ENCODE data around the gene UXT.
"Not testable (repeated sequence)": the region's sequence is repeated elsewhere in the genome, so short reads cannot be mapped to it uniquely, and the experiment has no call there.

UXT gene

DNA sequence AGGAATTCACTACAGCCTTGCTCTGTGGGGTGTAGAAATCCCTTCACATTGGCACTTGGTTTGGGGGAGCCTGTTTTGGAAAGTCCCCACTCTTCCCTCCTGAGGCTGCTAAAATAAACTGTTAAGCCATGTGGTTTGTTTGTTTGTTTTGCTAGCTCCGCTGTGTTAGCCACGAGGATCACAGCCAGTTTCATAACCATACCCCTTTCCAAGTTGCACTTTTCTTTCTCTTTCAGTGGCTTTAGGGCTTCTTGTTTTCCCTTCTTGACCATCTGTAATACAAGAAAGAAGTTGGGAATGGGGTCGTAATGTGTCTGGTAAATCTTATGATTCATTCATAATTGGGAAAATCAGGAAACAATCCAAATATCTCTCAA is 24.8 kb upstream of the UXT start:
- TF ChIP-seq, protein P1, sequence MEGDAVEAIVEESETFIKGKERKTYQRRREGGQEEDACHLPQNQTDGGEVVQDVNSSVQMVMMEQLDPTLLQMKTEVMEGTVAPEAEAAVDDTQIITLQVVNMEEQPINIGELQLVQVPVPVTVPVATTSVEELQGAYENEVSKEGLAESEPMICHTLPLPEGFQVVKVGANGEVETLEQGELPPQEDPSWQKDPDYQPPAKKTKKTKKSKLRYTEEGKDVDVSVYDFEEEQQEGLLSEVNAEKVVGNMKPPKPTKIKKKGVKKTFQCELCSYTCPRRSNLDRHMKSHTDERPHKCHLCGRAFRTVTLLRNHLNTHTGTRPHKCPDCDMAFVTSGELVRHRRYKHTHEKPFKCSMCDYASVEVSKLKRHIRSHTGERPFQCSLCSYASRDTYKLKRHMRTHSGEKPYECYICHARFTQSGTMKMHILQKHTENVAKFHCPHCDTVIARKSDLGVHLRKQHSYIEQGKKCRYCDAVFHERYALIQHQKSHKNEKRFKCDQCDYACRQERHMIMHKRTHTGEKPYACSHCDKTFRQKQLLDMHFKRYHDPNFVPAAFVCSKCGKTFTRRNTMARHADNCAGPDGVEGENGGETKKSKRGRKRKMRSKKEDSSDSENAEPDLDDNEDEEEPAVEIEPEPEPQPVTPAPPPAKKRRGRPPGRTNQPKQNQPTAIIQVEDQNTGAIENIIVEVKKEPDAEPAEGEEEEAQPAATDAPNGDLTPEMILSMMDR (IDR thresholded peaks at IDR 0.05; ENCODE audit: low read depth, low read length): no peak
- no peak overlapping the region for H3K4me3 ChIP-seq (ENCODE audit: low read depth, low read length)

DNA sequence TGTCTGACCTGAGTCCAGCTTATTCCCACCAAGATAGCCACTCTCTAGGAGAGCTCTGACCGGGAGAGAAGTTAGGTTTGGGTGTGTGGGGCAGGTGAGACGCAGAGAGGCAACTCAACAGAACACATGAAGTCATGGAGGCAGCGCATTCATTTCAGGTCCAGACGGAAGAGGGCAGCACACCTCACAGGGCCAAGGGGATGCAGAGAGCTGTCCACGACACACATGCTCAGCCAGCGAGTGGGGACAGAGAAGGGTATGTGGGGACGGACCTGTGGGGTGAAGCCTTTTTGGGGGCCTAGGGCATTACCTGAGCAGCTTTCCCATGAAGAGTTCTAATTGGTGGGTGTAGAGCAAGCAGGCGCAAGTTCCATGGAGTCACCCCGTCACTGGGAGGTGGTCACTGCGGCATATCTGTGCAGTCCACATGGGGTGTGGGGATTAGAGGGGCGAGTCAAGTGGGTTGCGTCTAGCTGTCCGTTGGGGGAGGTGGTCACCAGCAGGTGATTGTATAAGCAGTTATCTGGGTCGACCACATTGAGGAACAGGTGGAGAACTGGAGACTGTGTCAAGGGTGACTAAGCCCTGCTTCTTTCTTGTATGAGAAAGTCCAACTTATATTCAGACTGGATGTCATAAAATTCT is 24.3 kb upstream of the UXT start:
- TF ChIP-seq, protein P1 (IDR thresholded peaks at IDR 0.05; ENCODE audit: low read depth, low read length): no peak
- H3K4me3 ChIP-seq (ENCODE audit: low read depth, low read length): no peak overlapping the region

DNA sequence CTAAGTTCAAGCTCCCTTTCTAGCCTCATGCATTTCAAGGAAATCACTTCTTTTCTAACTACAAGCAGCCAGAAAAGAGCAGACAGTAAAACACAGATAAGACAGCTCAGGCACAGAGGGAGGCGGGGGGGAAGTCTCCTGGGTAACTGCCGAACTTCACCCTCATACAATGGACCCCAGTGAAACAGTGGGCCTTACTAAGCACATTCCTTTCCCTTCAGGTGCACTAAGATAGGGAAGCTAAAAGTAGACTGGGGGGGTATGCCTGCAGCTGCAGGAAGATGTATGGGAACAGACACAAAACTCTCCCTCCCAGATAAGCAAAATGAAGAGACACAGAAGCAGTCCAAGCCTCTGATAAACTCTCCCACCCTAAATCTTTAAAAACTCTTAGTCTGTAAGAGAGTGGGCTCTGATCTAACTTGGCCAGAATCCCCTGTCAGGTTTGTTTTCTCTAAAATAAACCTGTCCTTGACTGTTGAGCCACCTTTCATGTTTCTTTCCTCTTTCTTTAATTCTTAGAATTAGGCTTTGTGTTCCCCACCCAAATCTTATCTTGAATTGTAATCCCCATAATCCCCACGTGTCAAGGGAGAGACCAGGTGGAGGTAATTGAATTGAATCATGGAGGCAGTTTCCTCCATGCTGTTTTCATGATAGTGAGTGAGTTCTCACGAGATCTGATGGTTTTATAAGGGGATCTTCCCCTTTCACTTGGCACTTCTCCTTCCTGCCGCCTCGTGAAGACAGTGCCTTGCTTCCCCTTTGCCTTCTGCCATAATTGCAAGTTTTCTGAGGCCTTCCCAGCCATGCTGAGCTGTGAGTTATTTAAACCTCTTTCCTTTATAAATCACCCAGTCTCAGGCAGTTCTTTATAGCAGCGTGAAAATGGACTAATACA is 17.2 kb upstream of the UXT start:
- not testable (repeated sequence) for H3K4me3 ChIP-seq (ENCODE audit: low read depth, low read length)

DNA sequence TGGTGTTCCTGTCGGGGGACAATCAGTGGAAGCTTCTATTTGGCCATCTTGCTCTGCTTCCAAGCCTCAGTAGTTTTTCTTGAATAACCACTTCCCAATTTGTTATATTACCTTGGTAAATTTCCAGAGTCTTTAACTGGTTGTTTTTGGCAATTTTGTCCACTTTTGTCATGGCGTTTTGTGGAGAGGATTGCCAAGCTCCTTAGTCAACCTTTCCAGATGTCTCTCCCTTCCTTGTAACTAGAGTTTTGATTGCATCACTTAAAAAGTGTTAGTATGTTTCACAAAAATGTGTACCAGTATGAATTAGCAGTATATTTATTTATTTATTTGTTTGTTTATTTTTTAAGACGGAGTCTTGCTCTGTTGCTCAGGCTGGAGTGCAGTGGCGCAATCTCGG is 15.8 kb upstream of the UXT start:
- no peak overlapping the region for H3K4me3 ChIP-seq (ENCODE audit: low read depth, low read length)
- TF ChIP-seq, protein P1 (IDR thresholded peaks at IDR 0.05; ENCODE audit: low read depth, low read length): no peak

DNA sequence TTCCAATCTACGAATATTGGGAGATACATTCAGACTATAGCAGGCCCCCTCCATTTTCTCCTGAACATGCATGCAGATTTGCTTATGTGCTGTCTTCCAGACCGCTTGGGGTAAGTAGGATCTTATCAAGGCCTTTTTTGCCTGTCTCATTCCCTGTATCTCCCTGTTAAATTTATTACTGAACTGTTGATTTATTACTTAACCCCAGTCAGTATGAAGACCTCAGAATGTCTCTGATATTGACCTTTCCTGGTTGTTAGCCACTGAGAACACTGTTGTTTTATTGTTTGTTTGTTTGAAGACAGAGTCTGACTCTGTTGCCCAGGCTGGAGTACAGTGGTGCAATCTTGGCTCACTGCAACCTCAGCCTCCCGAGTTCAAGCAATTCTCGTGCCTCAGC is 6.8 kb upstream of the UXT start:
- H3K4me3 ChIP-seq (ENCODE audit: low read depth, low read length): not testable (repeated sequence)

DNA sequence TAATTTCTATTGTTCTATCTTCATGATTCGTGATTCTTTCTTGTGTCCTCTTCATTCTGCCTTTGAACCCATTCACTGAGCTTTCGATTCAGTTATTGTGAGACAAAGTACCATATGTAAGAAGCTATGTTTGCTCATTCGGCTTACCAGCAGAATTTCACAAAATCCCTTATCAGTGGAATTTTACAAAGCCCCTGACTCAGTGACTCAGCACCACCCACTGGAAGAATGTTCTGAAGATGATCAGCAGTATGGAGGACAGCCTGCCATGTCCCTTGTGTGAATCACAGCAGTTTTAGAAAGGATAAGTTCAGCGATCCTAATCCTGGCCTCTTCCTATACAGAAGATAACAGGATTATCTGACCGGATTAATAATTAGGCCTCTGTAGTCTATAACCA is 5.8 kb upstream of the UXT start:
- TF ChIP-seq, protein P1 (IDR thresholded peaks at IDR 0.05; ENCODE audit: low read depth, low read length): no peak
- H3K4me3 ChIP-seq (ENCODE audit: low read depth, low read length): no peak overlapping the region

DNA sequence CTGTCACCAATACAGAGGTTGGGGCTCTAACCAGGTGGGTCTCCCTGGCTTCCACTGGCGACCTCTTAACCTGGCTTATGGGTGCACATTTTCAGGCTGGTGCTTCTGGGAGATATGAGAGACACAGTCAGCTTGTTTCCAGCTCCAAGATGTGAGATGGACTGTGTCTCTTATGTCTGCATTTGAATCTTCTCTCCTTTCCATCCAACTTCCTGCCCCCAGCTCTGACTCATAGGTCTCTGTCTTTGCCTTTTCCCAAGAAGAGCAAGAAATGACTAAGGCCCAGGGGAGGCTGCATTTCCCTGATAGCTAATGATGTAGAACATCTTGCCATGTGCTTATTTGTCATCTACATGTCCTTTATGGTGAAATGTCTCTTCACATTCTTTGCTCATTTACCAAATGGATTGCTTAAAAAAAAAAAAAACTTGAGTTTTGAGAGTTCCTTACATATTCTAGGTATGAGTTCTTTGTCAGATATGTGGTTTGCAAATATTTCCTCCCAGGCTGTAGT is 3.2 kb upstream of the UXT start:
- TF ChIP-seq, protein P1 (IDR thresholded peaks at IDR 0.05; ENCODE audit: low read depth, low read length): no peak
- no peak overlapping the region for H3K4me3 ChIP-seq (ENCODE audit: low read depth, low read length)

DNA sequence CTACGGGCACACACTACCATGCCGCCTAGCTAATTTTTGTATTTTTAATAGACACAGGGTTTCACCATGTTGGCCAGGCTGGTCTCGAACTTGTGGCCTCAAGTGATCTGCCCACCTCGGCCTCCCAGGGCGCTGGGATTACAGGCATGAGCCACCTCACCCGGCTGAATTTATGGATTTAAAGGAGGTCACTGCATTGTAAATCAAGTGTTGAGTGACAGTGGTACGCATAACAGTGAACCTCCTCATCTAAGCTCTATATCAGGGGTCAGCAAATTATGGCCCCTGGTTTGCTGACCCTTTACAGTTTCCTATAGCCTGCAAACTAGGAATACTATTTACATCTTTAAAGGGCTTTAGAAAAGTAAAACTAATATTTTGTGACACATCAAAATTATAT is 2.6 kb upstream of the UXT start:
- TF ChIP-seq, protein P1 (IDR thresholded peaks at IDR 0.05; ENCODE audit: low read depth, low read length): no peak
- H3K4me3 ChIP-seq (ENCODE audit: low read depth, low read length): no peak overlapping the region

Data from WI38 (cell line).